Fibroblast of peridontal ligament (primary cell): ENCODE data around the gene ZNF296.
"Not testable (repeated sequence)": the region's sequence is repeated elsewhere in the genome, so short reads cannot be mapped to it uniquely, and the experiment has no call there.

Experiments
- DNase-seq: peaks from one replicate; pipeline ENCODE4 v3.0.0-alpha.2; 2010; ENCODE audit errors: extremely low read depth

The ZNF296 gene

GRCh38 chr19:45076029-45076850 lies at the start of gene ZNF296:
ZNF296 (minus strand) TSS chr19:45076478; CDS start chr19:45076373, 105 bp downstream.
- no peak for DNase-seq

- DNase-seq: no peak
Measured at GRCh38 chr19:45125360-45125759, 49.1 kb upstream of the ZNF296 start.

GRCh38 chr19:45124021-45124420 lies 47.7 kb upstream of the ZNF296 start:
- no peak for DNase-seq

DNA sequence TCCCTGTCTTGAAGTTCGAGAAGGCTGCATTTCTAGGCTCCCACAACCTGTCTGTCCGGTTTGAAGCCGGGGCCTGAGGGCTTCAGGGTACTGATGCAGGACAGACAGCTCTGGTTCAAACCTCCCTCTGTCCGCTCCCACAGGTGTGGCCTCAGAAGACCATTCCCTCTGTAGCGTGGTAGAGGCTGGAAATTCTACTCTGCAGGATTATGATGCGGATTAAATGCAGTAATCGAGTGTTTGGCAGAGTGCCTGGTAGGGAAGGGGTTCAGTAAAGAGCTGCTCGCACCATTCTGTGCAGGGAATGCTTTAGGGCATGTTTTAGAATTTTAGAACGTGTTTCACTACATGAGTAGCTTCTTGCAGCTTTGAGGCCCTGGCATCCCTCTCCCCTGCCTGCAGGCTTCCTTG lies 47.2 kb upstream of the ZNF296 start:
- DNase-seq: no peak

DNA sequence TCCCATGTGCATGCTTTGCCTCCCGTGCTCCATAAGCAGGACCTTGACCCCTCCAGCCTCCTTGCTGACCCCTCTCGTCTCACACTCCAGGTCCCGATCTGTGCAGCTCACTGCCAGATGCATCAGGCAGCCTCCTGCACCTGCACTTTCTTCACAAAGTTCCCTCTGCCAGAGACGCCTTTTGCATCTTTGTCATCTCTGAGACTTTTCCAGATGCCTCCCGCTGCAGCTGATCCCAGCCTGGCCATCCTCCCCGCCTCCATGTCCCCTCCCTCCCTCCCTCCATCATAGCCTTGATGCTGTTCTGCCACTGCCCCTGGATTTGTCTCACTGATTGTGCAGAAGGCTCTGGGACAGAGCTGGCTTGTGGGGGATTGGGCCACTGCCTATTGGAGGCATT lies 46.6 kb upstream of the ZNF296 start:
- no peak for DNase-seq

DNA sequence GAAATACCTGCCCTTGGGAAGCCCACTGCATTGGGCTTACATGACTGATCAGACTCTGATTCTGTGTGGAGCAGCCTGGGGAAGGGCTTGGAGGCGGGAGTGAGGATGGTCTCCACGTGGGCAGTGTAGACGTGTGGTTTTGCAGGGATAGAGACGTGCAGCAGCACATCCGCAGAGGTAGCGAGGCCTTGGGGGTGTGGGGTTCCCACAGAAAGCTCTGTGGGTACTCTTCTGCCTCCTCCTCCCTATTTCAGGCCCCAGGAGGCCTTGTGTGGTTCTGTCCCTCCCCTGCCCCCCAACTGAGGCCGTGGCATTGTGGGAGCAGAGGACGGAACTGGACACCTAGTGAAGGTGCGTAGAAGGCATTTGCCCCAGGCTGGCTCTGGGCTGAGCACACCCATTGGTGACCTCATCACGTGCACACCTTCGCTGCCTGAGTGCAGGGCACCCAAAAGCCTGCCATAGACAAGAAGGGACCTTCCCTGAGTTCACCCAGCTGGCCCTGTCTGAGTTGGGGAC lies 45.6 kb upstream of the ZNF296 start:
- DNase-seq: no peak

DNA sequence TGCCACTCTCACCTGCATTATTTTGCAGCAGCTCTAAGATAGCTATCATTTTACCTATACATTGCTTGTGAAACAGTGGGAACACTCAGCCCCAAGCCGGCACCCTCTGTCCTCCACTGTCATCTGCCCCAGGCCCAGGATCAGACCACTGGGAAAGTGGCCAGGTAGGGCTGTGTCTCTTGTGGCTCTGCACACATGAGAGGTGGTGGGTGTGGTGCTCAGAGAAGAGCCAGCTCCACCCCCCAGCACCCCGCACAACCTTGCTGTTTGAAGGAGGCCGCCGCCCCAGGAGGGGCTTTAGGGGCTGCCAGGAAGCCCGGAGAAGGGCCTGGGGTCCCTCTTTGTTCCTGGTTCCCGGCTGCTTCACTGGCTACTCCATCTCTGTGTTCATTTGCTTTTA lies 43.3 kb upstream of the ZNF296 start:
- DNase-seq: no peak

- DNase-seq: not testable (repeated sequence)
Measured at GRCh38 chr19:45118591-45119355, 42.5 kb upstream of the ZNF296 start.

GRCh38 chr19:45118106-45118505 lies 41.8 kb upstream of the ZNF296 start:
- DNase-seq: no peak

DNA sequence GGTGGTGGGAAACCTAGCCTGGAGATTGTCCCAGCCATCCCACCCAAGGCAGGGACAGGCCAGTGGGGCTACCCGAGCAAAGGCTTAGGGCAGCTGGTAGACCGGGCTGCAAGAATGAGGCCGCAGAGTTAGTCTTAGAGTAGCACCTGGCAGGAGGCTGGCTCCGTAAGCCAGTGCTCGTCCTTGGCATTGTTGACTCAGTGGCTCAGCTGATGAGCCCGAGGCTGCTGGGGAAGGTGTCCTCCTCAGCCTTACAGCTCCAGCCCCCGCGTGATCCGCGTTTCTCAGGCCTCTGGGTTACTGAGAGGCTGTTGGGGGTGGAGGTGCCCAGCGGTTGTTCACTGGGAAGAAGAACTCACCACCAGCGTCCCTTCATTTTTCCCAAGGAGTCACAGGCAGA lies 41.4 kb upstream of the ZNF296 start:
- no peak for DNase-seq

GRCh38 chr19:45117167-45117594 lies 40.9 kb upstream of the ZNF296 start:
- DNase-seq: no peak

DNA sequence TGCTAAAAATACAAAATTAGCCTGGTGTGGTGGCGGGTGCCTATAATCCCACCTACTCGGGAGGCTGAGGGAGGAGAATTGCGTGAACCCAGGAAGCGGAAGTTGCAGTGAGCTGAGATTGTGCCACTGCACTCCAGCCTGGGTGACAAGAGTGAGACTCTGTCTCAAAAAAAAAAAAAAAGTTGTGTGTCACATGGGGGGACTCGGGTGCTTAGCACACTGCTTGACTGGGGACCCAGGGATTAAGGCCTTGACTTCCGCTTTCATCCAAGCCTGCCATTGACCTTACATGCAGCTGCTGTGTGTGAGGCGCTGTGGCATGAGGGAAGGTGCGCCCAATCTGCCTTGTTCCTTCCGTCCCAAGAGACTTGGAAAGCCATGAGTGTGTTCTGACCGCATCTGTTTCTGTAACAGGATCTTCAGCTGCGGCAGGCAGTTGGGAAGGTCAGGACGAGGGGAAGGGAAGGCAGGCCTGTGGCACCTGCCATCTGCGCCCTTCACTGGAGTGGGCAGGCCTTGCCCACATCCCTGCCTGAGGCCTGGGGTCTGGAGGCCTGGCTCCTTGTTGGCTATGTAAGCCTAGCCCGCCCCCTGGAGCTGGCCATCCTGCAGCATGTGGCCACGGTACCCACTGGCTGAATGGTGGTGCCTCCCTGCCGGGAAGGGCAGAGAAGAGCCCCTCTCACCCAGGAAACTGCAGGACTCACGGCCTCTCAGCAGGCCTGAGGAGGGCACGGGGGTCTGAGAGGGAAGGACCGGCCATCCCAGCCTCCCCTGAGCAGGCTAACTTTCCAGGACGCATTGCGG lies 39.7 kb upstream of the ZNF296 start:
- DNase-seq: no peak

DNA sequence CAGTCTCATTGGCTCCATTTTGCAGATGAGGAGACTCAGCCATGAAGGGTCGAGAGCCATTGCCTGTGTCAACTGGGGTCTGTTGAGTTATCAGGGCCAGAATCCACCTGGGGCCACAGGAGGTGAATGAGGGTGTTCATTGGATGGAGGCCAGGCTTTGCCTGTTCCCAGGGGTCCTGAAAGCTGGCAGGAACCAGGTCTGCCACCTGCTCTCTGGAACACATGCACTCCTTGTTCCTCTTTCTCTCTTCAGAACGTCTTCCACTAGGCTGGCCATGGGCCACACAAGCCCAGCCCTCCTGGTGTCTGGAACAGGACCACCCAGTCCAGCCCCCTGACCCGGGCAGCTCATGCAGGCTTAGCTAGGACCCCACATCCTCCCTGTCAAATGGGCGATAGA lies 37.8 kb upstream of the ZNF296 start:
- no peak for DNase-seq

DNA sequence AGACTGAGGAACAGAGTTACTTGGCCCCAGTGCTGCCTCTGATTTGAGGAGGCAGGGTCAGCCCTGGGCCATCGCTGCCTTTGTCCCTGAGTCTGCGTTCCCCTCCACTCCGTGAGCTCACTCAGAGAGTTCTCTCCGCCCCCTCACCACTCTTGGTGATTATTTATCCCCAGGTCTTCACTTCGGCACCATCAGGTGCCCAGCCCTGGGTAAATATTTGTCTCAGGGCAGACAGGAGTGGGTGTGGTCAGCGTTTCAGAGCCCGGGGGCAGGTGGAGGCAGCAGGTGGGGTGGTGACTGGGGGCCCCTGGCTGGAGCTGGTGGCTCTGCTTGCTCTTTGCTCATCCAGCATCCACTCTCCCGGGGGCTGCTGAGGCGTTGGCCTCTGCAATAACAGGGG lies 37.4 kb upstream of the ZNF296 start:
- DNase-seq: no peak

- no peak for DNase-seq
Measured at GRCh38 chr19:45112111-45112827, 36.0 kb upstream of the ZNF296 start.

- DNase-seq: no peak
Measured at GRCh38 chr19:45110851-45111266, 34.6 kb upstream of the ZNF296 start.

GRCh38 chr19:45107621-45108150 lies 31.4 kb upstream of the ZNF296 start:
- DNase-seq: no peak

DNA sequence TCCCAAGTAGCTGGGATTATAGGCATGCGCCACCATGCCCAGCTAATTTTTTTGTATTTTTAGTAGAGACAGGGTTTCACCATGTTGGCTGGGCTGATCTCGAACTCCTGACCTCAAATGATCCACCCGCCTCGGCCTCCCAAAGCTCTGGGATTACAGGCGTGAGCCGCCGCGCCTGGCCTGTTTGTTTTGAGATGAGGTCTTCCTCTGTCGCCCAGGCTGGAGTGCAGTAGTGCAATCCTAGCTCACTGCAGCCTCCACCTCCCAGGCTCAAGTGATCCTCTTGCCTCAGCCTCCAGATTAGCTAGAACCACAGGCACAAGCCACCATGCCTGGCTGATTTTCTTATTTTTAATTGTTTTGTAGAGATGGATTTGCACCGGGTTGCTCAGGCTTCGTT lies 30.1 kb upstream of the ZNF296 start:
- not testable (repeated sequence) for DNase-seq

- no peak for DNase-seq
Measured at GRCh38 chr19:45104658-45105349, 28.5 kb upstream of the ZNF296 start.
